Fibroblast of the aortic adventitia (primary cell): ENCODE measurements around the gene HOXB7. TPM values are rescaled to one million over a fixed set of nuclear protein-coding genes. Genes with fewer than 3 reads are reported as not detected.

Experiments
- DNase-seq: peaks from one replicate; pipeline ENCODE4 v3.0.0-alpha.2; 2010; ENCODE audit warnings: low read depth
- H3K4me3 ChIP-seq: 2 replicates; pipeline ENCODE4 v1.5.1; 2011; ENCODE audit warnings: low read depth, mild to moderate bottlenecking, control low read depth, low read length, moderate library complexity
- total RNA-seq: library from RNA; depleted of rRNA; stranded (reverse); fragments of >200 nt; gene quantifications from 2 replicates; pipeline ENCODE4 v1.2.3, GENCODE V29; 2012; ENCODE audit warnings: low replicate concordance
- TF ChIP-seq, protein P1 (sequence below): IDR thresholded peaks from 2 replicates; pipeline ENCODE4 v1.5.1; 2011; ENCODE audit warnings: mild to moderate bottlenecking, low read length, control low read depth, inconsistent platforms; ENCODE audit not compliant: insufficient read depth

The HOXB7 gene
- total RNA-seq, 1 donor: 0.18 TPM

DNA sequence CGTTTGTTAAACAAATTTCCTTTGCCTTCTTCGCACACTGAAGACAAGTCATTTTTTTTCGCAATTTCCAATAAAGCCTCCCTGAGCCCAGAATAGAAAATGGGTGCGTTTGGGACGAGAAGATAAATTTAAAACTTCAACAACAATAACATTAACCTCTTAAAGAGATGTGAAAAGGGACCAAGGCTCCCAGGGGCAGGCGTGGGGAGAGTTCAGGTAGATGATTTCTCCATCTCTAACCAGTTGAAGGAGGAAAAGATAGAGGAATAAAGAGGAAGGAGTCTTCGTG, 31.4 kb downstream of the HOXB7 start:
- H3K4me3 ChIP-seq: peak overlapping the region; percentile 77
- TF ChIP-seq, protein P1, sequence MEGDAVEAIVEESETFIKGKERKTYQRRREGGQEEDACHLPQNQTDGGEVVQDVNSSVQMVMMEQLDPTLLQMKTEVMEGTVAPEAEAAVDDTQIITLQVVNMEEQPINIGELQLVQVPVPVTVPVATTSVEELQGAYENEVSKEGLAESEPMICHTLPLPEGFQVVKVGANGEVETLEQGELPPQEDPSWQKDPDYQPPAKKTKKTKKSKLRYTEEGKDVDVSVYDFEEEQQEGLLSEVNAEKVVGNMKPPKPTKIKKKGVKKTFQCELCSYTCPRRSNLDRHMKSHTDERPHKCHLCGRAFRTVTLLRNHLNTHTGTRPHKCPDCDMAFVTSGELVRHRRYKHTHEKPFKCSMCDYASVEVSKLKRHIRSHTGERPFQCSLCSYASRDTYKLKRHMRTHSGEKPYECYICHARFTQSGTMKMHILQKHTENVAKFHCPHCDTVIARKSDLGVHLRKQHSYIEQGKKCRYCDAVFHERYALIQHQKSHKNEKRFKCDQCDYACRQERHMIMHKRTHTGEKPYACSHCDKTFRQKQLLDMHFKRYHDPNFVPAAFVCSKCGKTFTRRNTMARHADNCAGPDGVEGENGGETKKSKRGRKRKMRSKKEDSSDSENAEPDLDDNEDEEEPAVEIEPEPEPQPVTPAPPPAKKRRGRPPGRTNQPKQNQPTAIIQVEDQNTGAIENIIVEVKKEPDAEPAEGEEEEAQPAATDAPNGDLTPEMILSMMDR: no peak
- no peak for DNase-seq

DNA sequence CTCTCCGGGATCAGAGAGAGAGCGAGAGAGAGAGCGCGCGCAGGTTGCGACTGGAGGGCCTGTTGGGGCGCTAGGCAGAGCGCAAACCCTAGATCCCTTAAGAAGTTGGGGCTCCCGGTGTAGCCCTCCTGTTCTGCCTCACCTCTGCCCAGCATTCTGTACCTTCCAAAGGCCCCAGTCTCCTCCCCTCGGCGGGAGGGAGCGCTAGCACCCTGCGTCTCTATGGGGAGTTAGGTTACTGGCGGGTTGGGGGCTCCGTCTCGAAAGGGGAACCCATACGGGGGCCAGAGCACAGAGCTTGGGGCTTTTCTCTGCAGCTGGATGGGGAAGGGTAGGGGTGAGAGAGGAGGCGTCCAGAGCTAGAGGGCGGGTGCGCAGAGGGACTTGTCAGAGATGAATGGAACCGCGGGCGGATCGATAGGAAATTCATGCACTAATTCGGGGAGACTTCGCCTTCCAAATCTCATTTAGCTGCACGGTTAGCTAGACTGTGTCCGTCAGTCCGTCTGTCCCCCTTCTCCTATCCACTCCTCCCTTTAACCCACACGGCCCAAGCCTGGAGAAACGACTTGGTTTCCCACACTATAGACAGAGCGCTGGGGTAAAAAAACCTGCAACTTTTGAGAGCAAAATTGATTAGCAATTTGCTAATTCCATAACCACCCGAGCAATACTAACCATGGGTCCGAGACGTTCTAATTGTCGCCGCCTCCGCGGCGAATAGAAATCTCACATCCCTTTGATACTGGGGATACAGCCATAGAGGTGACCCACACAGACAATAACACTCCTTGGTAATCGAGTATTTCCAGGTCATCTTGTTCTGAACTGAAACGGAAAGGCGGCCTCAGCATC, 32.0 kb downstream of the HOXB7 start:
- H3K4me3 ChIP-seq: peak overlapping the region; percentile 77
- TF ChIP-seq, protein P1: no peak
- peak; percentile 54 for DNase-seq

DNA sequence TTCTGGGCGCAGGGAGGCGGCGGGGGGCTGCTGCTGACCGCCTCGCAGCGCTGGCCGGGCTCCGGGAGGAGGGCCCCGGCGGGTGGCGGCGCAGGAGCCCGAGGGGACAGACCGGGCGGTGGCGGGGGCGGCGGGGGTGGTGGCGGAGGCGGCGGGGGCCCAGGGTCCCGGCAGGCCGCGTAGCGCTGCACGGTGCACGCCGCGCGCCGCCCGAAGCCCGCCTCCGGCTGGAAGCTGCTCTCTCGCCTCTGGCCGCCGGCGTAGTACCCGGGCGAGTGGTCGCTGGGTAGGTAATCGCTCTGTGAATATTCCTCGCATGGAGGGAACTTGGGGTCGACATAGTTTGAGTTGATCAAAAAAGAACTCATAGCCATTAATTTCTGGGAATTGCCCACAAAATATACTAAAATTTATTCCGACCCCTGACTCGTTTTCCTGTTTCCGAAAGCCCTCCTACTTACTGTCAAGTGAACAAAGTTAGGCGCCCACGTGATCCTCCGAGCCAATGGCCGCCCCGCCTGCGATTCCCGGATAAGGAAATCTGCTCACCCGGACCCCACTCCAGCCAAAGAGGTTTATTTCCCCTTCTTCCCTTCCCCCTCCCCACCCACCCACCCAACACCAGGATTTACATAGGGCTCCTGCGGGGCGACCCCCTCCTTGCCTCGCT, 32.7 kb downstream of the HOXB7 start, which contains the start of gene HOXB4:
Gene HOXB4 (minus strand): TSS at position 405 of the 670 bp plus-strand sequence. CDS start 31 bp downstream, at position 374.
- H3K4me3 ChIP-seq: peak within 1 kb of the TSS; percentile 77
- TF ChIP-seq, protein P1: no peak
- DNase-seq: peak; percentile 85

DNA sequence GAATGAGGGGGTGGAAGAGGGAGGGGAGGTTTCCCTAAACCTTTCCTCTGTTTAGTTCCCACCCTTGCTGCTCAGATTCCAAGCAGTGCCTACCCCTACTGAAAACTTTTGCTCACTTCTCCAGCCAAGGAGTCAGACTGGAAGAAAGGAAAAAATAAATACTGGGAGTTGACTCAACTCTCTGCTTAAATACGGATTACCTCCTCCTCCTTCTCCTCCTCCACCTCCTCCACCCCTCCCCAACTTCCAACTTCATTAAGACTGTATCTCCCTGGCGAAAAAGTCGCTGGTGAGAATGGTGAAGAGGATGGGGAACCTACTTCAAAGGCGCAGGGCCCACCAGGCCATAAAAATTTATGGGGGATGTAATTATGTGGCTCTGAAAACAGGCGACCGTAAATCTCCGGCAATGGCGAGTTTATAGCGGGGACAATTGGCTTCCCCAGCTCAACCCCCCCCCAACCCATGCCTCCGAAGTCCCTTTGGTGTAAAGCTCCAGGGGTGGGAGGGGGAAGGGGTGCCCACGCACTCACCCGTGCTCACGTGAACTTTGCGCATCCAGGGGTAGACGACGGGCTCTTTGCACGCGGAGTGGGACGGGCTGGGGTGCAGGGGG, 33.4 kb downstream of the HOXB7 start:
- TF ChIP-seq, protein P1: no peak
- H3K4me3 ChIP-seq: peak overlapping the region; percentile 77
- DNase-seq: peak; percentile 81

DNA sequence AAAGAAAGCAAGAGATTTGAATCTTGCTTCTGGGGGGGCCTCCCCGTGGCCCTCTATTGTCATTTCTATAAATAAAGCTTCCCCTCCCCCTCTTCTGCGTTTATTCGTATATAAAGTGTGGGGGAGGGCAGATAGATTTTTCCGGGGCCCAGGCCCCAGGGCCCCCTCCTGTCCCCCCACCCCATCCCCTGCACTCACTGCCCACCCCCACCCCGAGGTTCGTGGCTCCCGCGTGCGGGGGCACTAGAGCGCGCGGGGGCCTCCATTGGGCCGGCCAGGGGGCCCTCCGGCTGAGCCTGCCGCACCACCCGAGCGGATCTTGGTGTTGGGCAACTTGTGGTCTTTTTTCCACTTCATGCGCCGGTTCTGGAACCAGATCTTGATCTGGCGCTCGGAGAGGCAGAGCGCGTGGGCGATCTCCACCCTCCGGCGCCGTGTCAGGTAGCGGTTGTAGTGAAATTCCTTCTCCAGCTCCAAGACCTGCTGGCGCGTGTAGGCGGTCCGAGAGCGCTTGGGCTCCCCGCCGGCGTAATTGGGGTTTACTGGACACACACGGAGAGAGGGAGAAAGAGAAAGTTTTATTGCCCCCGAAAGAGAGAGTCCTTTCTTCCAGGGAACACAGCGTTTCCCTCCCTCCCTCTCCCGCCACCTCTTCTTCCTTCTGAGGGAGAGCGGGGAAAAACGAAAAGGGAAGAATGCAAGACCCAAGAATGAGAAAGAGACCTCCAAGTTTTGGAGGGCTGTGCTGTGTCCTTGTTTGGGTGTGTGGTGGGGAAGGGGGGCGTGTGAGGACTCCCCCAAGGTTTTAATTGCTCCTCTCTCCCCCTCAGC, 34.1 kb downstream of the HOXB7 start:
- peak; percentile 84 for DNase-seq
- TF ChIP-seq, protein P1: no peak
- peak overlapping the region; percentile 77 for H3K4me3 ChIP-seq

DNA sequence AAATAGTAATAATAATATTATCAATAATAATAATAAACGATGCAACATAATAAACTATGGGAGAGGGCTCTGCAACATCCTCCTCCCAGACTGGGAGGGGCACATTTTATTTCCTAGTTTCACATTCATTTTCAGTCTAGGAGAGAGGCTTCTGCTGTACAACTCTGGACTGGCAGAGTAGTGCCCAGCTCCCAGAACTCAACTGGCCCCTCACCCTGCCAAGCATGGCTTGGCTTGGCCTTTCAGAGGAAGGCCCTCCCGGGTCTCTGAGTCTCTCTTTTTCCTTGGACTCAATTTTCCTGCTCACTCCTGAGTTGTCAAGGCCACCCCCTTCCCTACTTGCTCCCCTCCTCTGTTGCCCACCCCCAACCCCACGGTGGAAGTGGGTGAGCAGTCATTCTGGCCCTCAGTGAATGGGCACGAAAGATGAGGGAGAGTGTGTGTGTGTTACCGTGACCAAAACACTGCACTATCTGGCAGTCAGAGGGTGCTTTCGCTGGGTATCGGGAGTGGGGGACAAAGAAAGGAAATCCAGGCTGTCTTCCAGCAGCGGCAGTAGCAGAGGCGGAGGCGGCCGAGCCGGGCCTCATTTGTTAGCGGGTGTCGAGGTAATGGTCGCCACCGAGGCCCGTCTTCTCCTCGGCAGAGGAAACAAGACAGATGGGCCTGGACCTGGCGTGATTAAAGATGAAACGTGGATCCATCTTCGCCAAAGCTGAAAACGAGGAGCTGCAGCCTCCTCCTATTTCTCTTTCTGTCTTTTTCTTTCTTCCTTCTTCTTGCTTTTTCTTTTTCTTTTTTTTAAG, 34.9 kb downstream of the HOXB7 start:
- TF ChIP-seq, protein P1: no peak
- H3K4me3 ChIP-seq: peak overlapping the region; percentile 56
- peak; percentile 70 for DNase-seq
